ENCODE data around the gene THBS1. TPM values are rescaled to one million over a fixed set of nuclear protein-coding genes. Genes with fewer than 3 reads are reported as not detected.

Gene THBS1
- total RNA-seq, 1 experiment from 2014 or later: 342 TPM

DNA sequence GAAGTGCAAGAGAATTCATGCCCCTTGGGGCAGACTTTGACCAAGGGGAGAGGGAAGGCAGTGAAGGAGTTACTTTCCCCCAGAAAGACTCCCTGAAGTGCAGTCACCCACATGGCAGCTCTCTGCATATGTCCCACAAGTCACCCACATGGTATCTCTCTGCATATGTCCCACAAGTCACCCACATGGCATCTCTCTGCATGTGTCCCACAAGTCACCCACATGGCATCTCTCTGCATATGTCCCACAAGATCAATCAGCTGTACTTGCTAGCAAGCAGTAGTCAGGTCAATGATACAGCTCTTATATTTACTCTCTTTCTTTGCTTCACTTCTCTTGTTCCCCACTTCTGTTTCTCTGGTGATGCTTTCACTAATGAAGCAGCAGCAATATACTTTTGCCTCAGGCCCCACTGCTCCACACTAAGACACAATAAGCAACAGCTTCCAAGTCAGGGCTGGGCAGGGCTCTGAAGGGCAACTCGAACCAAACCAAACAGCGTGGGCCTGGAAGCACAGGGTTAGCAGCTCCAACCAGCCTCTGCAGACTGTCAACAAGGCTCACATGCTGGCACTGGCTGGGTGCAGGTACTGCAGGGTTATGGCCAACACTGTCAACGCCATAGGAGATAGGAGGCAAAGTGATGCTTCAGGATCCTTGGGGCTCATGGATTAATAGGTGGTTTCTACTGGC is 46.7 kb downstream of the THBS1 start:
- Mint-ChIP-seq H3K36me3 (ENCODE audit: insufficient read depth, unreplicated experiment) (no peaks in the 10 kb centered on the region), H3K4me1 (ENCODE audit: low read depth, unreplicated experiment) (peaks cover 12% of the 10 kb centered on the region), H3K9me3 (ENCODE audit: unreplicated experiment) (no peaks in the 10 kb centered on the region), H3K27ac (ENCODE audit: unreplicated experiment) (no peak overlapping the region), H3K4me3 (ENCODE audit: unreplicated experiment) (no peak overlapping the region), H3K27me3 (ENCODE audit: insufficient read depth, unreplicated experiment) (no peaks in the 10 kb centered on the region)
- no TSS peak for BruUV-seq (replicated peaks)
- no peak for DNase-seq
- 0 out of 2 replicates have a peak, but pooled peaks cover 4% of the 10 kb centered on the region for H3K4me1 ChIP-seq
- CTCF ChIA-PET: no interaction called here
- no peaks in the 10 kb centered on the region for H3K27me3 ChIP-seq (replicated peaks; ENCODE audit: control insufficient read depth, insufficient read depth, low read length)
- POLR2A ChIA-PET: no interaction called here
- H3K9me3 ChIP-seq: no peaks in the 10 kb centered on the region
- TF ChIP-seq, protein P1, sequence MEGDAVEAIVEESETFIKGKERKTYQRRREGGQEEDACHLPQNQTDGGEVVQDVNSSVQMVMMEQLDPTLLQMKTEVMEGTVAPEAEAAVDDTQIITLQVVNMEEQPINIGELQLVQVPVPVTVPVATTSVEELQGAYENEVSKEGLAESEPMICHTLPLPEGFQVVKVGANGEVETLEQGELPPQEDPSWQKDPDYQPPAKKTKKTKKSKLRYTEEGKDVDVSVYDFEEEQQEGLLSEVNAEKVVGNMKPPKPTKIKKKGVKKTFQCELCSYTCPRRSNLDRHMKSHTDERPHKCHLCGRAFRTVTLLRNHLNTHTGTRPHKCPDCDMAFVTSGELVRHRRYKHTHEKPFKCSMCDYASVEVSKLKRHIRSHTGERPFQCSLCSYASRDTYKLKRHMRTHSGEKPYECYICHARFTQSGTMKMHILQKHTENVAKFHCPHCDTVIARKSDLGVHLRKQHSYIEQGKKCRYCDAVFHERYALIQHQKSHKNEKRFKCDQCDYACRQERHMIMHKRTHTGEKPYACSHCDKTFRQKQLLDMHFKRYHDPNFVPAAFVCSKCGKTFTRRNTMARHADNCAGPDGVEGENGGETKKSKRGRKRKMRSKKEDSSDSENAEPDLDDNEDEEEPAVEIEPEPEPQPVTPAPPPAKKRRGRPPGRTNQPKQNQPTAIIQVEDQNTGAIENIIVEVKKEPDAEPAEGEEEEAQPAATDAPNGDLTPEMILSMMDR (IDR thresholded peaks at IDR 0.05; ENCODE audit: insufficient read depth in 1 of 2, low read depth in 1 of 2, low read length in 1 of 2, severe bottlenecking in 1 of 2, unreplicated experiment in 1 of 2): no peak
- H3K4me3 ChIP-seq (ENCODE audit: low read depth, low read length): no peak overlapping the region
- H3K36me3 ChIP-seq (ENCODE audit: control insufficient read depth, insufficient read depth, low read length): no peaks in the 10 kb centered on the region
- intact Hi-C loops (cut with micrococcal nuclease; ENCODE audit: unreplicated experiment): no loop called here

DNA sequence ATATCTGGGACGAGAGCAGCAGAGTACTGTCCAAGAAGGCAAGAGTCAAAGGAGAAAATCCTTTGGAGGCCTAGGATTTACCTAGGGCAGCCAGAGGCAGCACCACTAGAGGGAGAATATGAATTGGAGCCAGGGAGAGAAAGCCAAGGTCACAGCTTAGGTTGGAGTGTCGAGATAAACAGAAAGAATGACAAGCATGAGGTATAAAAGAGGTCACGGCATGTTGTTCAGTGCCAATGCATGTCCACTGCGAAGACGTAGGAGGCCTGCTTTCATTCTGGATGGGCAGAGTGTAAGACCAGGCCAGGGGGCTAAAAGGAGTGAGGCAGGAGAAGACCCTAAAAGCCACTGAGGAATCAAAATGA is 47.2 kb downstream of the THBS1 start:
- Histone ChIP-seq H3K4me1 (0 out of 2 replicates have a peak, but pooled peaks cover 4% of the 10 kb centered on the region), H3K36me3 (ENCODE audit: control insufficient read depth, insufficient read depth, low read length) (no peaks in the 10 kb centered on the region), H3K27me3 (replicated peaks; ENCODE audit: control insufficient read depth, insufficient read depth, low read length) (no peaks in the 10 kb centered on the region), H3K4me3 (ENCODE audit: low read depth, low read length) (no peak overlapping the region), H3K9me3 (no peaks in the 10 kb centered on the region)
- ChIA-PET CTCF (no interaction called here), POLR2A (no interaction called here)
- BruUV-seq (replicated peaks): no TSS peak
- no peak overlapping the region for H3K4me3 Mint-ChIP-seq (ENCODE audit: unreplicated experiment)
- H3K36me3 Mint-ChIP-seq (ENCODE audit: insufficient read depth, unreplicated experiment): no peaks in the 10 kb centered on the region
- TF ChIP-seq, protein P1 (IDR thresholded peaks at IDR 0.05; ENCODE audit: insufficient read depth in 1 of 2, low read depth in 1 of 2, low read length in 1 of 2, severe bottlenecking in 1 of 2, unreplicated experiment in 1 of 2): peak in 1 of 2 experiments; percentile 54
- H3K4me1 Mint-ChIP-seq (ENCODE audit: low read depth, unreplicated experiment): peaks cover 8% of the 10 kb centered on the region
- no peak overlapping the region for H3K27ac Mint-ChIP-seq (ENCODE audit: unreplicated experiment)
- H3K27me3 Mint-ChIP-seq (ENCODE audit: insufficient read depth, unreplicated experiment): no peaks in the 10 kb centered on the region
- intact Hi-C loops (cut with micrococcal nuclease; ENCODE audit: unreplicated experiment): no loop called here
- DNase-seq: peak in 1 of 2 experiments; percentile 25
- no peaks in the 10 kb centered on the region for H3K9me3 Mint-ChIP-seq (ENCODE audit: unreplicated experiment)

DNA sequence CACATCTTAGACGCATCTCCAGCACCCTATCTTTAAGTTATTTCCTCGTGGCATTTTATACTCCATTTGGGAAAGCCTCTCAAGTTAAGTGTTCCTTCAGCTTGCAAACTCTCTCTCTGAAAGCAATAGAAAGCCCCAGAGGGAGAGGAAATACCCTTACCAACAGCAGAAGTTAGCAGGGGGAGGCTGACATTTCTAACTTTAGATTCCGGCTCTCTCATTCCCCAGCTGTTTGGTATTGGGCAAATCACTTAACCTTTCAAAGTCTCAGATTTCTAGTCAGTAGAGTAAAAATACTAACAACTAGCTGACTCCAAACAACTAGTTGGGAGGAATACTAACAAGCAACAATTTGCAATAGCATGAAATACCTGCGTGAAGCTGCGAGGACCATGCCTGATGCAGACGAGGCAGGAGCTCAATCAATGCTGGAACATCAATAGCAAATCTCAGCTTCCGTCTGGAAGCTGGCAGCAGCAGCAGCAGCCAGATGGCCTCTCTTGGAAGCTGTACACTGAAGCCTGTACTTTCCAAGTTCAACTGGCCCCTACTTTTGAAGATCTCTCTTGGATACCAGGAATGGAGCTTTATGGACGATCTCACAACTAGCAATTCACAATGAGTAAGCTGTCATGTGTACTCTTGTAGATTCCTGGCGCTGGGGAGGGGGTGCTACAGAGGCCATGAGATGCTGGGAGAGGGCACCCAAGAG is 47.8 kb downstream of the THBS1 start:
- CTCF ChIA-PET: no interaction called here
- no peak overlapping the region for H3K27ac Mint-ChIP-seq (ENCODE audit: unreplicated experiment)
- POLR2A ChIA-PET: no interaction called here

More for the DNA sequence above, 47.8 kb downstream of the THBS1 start:
- intact Hi-C loops (cut with micrococcal nuclease; ENCODE audit: unreplicated experiment): no loop called here
- H3K4me1 Mint-ChIP-seq (ENCODE audit: low read depth, unreplicated experiment): peaks cover 7% of the 10 kb centered on the region
- DNase-seq: no peak
- H3K36me3 ChIP-seq (ENCODE audit: control insufficient read depth, insufficient read depth, low read length): no peaks in the 10 kb centered on the region
- no peak overlapping the region for H3K4me3 ChIP-seq (ENCODE audit: low read depth, low read length)
- H3K4me1 ChIP-seq: 0 out of 2 replicates have a peak, but pooled peaks cover 4% of the 10 kb centered on the region
- H3K27me3 ChIP-seq (replicated peaks; ENCODE audit: control insufficient read depth, insufficient read depth, low read length): no peaks in the 10 kb centered on the region
- no peak overlapping the region for H3K4me3 Mint-ChIP-seq (ENCODE audit: unreplicated experiment)
- H3K9me3 Mint-ChIP-seq (ENCODE audit: unreplicated experiment): no peaks in the 10 kb centered on the region
- H3K36me3 Mint-ChIP-seq (ENCODE audit: insufficient read depth, unreplicated experiment): no peaks in the 10 kb centered on the region
- TF ChIP-seq, protein P1 (IDR thresholded peaks at IDR 0.05; ENCODE audit: insufficient read depth in 1 of 2, low read depth in 1 of 2, low read length in 1 of 2, severe bottlenecking in 1 of 2, unreplicated experiment in 1 of 2): no peak
- BruUV-seq (replicated peaks): no TSS peak
- H3K9me3 ChIP-seq: no peaks in the 10 kb centered on the region
- H3K27me3 Mint-ChIP-seq (ENCODE audit: insufficient read depth, unreplicated experiment): no peaks in the 10 kb centered on the region

All from Caco-2 (cell line).